GM21423 (cell line): ENCODE measurements around the gene APOA4.
A peak's percentile ranks its signal among the peaks of the same experiment; 100 is the strongest.
"Not testable (repeated sequence)": the region's sequence is repeated elsewhere in the genome, so short reads cannot be mapped to it uniquely, and the experiment has no call there.

Experiments used
- ATAC-seq: cut with Tn5 transposase; IDR thresholded peaks from one replicate; pipeline ENCODE4 v1.9.1; 2021; ENCODE audit warnings: mild to moderate bottlenecking, moderate library complexity; ENCODE audit not compliant: unreplicated experiment

Gene APOA4

DNA sequence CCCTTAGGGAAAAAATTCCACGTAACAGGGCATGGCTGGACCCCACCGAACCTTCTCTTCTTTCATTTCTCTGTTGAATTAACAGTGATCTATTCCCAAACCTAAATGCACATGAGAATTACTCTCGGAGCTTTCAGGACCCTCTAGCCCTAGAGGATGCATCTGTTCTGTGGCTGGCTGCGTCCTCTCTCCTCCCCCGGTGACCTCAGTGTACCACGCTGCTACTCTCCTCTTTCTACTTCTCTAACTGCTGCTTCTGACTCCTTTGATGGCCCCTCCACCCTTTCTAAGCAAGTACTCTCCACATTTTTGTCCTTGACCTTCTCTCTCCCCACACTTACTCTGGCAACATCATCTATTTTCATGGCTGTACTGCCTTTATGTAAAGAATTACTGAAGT, 26.4 kb upstream of the APOA4 start:
- ATAC-seq, result no peak

DNA sequence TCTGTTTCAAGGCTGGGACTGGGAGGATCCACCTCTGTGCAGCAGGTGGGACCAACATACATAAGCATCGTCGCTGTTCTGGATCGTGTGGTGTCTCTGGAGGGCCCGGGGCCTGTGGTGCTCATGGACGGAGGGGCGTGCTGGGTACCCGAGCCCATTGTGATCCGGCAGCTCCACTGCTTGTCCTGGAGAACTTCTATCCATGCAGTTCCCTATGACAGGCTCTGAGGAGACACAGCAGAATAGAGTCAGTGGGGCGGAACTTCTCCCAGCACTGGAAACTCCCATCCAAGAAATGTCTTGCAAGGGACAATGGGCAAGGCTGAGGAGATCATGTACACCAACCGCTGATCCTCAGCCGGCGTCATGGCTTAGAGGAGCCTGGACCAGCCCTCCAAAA, 26.0 kb upstream of the APOA4 start:
- no peak for ATAC-seq

DNA sequence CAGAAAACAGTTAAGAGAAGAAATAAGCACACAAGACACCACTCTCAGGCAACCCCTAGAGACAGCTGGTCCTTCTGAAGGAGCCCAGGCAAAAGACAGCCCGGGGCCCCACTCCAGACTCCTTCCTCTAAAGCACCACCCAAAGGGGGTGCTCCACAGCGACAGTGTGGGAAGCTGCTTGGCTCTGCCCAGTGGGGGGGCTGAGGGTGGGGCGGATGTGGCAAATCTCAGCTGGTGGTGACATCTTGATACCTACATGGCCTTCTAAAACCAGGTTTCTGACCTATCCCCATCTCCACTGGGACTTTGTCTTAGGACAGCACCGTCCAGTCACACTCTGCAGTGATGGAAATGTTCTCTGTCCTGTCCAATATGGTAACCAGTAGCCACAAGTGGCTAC, 24.5 kb upstream of the APOA4 start:
- no peak for ATAC-seq

DNA sequence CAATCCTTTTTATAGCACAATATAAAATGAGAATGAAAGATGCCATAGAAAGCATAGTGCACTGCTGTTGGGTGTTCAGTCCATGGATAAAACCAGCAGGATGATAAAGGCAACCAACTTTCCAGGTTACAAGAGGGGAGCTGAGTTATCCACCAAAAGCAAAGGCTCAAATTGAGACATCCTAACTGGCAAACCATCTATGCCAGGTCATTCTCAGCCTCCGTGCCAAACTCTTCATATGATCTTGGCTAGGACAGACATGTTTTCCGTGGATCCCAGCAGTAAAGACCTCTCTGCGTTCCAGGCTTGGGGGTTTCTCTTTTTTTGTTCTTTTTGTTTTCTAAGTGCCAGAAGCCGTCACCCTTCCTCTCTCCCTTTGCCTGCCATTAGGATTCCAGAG, 21.6 kb upstream of the APOA4 start:
- no peak for ATAC-seq

DNA sequence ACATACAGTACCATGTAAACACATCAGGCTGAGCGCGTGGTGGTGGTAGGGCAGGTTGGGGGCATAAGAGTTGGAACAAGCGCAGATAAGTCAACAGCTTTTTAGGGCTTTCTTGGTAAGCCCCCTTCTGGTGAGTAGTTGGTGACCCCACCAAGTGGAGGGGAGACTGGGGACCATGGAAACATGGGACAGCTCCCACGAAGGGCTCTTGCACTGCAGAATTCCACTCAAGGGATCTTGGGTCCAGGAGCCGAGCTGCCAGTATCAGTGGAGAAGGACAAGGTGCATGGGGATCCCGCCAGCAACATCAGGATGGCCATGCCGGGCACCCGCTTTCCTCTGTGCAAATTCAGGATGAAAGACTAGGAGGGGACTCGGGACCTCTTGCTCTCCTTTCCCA, 20.6 kb upstream of the APOA4 start:
- ATAC-seq, result no peak

DNA sequence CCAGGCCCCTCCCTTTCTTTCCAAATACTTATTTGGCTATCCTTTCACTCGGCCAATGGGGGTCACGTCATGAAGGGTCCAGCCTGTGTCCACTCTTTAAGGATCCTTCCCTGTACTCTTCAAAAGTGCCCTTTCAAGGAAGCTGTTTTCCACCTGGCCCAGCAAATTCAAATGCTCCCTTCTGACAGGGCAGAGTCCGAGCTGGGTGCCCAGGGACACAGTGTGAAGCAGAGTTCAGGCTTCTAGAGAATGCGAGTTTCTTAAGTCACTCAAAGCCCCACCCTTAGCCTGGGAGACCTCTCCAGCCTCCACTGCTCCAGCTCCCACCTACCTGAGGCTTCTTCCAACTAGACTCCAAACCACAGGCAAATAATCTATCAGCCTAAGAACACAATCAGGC, 19.8 kb upstream of the APOA4 start:
- ATAC-seq, result no peak

DNA sequence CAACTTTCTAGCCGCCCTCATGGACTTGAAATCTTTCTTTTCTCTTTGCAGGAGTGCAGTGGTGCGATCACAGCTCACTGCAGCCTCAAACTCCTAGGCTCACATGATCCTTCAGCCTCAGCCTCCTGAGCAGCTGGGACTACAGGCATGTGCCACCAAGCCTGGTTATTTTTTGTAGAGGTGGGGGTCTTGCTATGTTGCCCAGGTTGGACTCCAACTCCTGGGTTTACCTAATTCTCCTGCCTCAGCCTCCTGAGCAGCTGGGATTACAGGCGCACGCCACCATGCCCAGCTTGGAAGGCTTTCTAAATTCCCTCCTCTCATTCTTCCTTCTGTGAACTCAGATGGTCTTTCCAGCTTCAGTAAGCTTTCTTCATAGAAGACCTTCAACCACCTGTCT, 19.0 kb upstream of the APOA4 start:
- ATAC-seq, result no peak

DNA sequence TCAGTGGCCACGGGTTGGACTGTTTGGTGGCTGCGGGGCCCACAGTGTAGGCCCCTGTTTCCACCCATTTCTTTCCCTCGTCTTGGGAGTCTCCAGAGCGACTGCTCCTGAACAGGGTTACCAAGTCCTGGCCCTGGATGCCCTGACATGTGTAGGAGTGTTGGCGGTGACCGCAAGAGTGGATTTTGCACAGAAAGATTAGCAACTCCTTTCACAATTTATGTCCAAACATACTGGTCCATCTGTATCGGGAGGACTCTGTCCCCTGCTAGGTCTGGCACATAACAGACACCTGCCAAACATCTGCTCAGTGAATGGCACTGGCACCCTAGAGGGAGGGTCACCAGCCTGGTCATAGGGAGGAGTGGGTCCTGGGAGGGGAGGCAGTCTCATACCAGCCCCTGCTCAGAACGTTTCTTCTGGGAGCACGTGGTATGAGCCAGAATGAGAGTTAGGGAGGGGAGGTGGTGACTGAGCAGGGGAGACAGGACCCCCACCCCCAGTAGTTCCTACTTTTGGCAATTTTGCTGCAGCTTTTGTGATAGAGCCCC, 17.7 kb upstream of the APOA4 start:
- ATAC-seq, result no peak

DNA sequence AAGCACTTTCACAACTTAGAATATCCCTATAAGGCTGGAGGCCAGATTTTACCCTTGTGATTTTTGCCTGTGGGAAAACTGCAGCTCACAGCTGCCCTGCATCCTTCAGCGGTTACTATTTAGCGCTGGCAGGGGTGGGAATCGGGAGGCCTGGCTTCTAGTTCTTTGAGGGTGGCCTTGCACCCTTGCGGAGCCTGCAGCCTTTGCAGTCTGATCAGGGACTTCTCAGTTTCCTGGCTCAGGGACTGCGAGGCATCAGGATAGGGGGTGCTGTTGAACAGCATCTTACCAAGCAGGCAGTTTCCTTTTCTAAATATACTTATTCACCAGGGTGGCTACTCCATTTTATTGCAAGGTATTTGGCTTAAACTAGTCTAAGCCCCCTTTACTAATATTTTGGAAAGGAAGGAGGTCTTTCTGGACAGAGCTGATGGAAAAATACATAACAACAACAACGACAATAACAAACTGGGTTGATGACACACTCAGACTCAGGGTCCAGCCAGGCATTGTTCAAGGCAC, 17.2 kb upstream of the APOA4 start:
- no peak for ATAC-seq

DNA sequence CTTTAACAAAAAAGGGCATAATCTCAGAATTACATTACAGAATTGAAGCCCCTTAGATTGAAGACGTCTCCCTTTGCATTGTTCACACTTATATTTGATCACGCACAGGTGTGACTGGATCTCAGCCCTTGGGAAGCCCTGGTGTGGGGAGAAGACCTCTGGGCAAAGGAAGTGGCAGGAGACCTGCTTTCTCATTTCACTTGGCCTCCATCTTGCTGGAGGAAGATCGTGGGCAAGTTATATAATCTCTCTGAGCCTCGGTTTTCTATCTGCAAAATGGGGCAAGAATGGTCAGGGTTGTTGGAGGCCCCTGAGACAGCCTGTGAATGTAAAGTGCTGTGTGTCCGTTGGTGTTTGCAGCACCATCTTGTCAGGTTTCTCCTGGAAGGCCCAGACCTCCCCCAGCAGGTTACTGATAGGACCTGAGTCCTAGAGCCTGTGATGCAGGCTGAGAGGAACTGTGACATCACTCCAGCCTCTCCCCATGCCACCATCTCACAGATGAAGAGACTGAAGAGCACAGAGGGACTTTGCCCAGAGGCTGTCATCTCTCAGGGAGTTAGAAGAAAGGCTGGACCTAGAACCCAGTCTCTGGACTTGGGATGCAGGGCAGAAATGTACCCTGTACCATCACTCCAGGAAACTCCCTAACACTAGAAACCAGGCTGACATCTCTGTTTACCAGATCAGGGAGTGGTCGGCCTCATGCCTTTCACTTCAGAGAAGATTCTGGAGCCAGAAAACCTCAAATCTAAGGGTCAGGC, 15.4 kb upstream of the APOA4 start:
- ATAC-seq, result no peak

DNA sequence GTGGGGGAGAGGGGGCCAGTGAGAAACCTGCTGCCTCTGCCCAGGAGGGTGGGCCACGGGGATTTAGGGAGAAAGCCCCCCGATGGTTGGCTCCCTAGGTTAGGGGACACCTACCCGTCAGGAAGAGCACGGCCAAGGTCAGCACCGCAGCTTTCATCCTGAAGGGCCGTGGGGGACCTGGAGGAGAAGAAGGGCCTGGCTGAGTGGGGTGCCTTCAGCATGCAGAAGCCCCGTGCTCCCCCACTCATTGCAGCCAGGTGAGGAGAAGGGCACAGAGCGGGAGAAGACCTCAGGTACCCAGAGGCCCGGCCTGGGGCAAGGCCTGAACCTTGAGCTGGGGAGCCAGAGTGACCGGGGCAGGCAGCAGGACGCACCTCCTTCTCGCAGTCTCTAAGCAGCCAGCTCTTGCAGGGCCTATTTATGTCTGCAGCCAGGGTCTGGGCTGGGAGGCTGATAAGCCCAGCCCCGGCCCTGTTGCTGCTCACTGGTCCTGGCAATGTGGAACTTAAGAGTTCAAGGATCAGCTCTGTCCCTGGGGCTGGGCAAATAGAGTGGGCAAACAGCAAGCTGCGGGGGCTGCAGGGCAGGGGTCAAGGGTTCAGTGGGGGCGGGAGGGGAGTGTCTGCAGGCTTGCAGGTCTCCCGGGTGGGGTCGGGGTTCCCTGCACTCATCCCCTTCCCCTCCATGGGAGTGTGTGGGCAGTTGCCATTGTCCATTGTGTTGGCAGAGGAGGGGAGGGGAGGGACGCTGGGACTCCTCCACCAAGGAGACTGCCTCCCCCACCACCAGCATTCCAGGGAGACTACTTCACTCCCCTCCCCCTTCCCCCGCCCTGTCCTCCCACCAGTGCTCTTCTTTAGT, 14.4 kb upstream of the APOA4 start, which contains the start of gene APOA1:
Gene APOA1, minus strand, starts transcription at position 392 of the 861 bp plus-strand sequence. Its CDS starts 235 bp downstream, at position 157.
- no peak for ATAC-seq

DNA sequence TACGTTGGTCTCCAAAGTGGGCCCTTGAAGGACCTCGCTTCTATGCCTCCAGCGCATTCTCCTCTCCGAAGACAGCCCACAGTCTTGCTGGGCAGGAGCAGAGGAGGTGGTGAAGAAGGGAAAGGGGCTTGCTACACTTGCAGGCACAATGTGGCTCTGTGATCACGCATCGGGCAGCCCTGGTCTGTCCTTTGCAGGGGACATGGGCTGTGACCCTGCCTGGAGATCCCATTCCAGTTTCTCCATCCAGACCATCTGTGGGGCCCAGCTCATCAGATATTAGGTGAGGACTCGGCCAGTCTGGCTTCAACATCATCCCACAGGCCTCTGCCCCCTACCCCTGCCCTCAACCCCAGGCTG, 13.5 kb upstream of the APOA4 start:
- no peak for ATAC-seq

DNA sequence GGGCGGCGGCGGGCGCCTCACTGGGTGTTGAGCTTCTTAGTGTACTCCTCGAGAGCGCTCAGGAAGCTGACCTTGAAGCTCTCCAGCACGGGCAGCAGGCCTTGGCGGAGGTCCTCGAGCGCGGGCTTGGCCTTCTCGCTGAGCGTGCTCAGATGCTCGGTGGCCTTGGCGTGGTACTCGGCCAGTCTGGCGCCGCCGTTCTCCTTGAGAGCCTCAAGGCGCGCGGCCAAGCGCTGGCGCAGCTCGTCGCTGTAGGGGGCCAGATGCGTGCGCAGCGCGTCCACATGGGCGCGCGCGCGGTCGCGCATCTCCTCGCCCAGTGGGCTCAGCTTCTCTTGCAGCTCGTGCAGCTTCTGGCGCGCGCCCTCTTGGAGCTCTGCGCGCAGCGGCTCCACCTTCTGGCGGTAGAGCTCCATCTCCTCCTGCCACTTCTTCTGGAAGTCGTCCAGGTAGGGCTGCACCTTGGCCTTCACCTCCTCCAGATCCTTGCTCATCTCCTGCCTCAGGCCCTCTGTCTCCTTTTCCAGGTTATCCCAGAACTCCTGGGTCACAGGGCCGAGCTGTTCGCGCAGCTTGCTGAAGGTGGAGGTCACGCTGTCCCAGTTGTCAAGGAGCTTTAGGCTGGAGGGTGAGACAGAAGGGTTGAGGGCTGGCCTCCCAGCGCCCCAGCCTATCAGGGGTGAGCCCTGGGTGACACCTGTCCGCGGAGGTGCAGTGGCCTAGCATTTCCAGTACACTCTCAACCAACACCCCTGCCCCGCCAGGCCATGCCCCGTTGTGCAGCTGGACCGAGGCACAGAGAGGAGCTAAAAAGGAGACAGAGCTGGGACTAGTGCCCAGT, 12.9 kb upstream of the APOA4 start:
- ATAC-seq, result peak; percentile 80

DNA sequence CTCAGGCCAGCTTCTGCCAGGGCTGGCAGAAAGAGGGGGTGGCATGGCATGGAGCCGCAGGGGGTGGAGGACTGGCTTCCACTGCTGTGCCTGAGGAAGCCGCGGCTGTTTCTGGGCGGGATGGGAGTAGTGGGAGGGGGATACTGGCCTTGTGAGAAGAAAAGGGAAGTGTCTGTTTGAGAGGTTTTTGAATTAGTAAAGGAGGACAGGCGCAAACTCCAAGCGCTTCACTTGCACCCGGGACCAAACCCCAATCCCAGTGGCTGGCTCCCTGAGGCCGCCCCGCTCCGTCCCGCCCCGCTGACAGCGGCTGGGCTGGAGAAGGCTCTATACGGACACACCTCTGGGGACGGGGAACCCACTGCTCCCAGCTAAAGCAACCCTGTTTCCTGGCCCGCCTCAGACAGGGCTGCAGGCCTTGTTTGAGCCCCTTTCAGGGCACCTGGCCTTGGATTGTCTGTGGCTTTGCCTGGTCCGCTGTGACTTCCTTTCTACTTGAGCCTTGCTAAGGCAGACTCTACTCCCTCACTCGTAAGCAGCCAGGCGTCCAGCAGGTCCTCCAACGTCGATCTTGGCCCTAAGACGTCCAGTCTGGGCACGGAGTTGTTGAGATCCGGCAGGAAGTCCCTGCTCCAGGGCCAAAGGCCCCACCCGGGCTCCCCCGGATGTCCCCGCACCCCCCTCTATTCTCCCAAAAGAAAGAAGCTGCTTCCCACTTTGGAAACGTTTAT, 12.1 kb upstream of the APOA4 start:
- peak; percentile 27 for ATAC-seq

DNA sequence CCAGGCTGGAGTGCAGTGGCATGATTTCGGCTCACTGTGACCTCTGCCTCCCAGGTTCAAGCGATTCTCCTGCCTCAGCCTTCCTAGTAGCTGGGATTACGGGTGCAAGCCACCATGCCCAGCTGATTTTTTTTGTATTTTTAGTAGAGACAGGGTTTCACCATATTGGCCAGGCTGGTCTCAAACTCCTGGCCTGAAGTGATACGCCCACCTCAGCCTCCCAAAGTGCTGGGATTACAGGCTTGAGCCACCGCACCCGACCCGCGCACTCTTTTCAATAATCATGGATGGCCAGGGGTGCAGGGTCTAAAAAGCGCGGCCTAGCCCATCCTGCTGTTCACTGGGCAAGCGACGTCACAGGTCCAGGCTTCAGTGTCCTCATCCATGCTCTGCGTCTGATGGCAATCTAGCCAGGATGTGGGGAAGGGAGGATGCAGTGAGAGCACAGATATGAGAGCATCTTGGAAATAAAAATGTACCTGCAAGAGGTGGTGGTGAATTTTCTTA, 11.5 kb upstream of the APOA4 start:
- not testable (repeated sequence) for ATAC-seq

DNA sequence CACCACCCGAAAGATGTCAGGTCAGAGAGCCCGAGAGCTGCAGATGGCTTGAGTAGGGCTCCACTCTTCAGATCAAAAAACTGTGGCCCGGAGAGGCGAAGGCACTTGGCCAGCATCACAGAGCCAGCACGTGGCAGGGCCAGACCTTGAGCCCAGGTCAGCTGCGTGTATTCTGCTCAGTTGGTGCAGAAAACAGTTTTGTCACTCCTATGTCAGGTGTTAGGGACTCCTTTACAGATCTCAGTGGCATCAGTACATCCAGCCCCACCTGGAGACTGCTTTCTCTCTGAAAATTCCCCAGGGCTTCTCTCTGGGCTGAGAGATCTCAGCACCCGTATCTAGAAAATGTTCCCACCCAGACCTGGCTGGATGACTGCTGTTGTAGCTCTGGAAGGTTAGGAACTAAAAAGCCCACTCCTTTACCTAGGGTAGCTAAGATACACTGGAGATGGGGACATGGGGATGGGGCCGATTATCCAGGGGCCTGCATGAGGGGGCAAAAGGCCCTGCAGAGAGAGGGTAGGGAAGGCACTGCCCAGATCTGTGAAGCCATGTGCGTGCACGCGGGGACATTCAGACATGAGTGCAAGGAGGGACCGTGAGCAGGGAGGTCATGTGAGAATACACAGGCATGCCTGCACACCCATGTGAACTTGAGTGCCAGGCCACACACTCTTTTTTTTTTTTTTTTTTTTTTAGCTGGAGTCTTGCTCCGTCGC, 10.9 kb upstream of the APOA4 start:
- ATAC-seq, result no peak

DNA sequence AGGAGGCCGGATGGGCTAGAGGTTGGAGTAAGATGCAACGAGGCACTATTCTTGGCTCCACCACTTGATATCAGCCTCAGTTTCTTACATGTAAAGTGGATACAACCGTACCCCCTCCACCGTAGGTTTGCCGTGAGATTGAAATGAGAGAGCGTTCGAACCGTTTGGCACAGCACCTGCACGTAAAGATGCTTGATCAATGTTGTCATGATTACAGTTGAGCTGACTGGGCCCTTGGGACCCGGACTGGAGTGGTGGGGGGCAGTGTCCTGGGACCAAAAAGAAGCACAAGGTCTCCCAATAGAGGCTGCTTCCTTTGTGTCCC, 10.3 kb upstream of the APOA4 start:
- no peak for ATAC-seq

DNA sequence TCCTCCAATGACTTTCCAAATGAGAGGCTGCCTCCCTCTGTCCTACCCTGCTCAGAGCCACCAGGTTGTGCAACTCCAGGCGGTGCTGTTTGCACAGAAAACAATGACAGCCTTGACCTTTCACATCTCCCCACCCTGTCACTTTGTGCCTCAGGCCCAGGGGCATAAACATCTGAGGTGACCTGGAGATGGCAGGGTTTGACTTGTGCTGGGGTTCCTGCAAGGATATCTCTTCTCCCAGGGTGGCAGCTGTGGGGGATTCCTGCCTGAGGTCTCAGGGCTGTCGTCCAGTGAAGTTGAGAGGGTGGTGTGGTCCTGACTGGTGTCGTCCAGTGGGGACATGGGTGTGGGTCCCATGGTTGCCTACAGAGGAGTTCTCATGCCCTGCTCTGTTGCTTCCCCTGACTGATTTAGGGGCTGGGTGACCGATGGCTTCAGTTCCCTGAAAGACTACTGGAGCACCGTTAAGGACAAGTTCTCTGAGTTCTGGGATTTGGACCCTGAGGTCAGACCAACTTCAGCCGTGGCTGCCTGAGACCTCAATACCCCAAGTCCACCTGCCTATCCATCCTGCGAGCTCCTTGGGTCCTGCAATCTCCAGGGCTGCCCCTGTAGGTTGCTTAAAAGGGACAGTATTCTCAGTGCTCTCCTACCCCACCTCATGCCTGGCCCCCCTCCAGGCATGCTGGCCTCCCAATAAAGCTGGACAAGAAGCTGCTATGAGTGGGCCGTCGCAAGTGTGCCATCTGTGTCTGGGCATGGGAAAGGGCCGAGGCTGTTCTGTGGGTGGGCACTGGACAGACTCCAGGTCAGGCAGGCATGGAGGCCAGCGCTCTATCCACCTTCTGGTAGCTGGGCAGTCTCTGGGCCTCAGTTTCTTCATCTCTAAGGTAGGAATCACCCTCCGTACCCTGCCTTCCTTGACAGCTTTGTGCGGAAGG, 9.5 kb upstream of the APOA4 start:
- ATAC-seq, result no peak
